ENCODE results near the gene COL27A1. TPM values are rescaled to one million over a fixed set of nuclear protein-coding genes. Genes with fewer than 3 reads are reported as not detected.

COL27A1 gene
- total and polyA plus RNA-seq, 2 experiments from 2014 or later, result 10.5 to 18.0 TPM

- Mint-ChIP-seq H3K4me1 (peaks cover 6% of the 10 kb centered on the region), H3K4me3 (no peak overlapping the region), H3K9me3 (0 out of 3 replicates have a peak, but pooled peaks cover 6% of the 10 kb centered on the region), H3K27me3 (ENCODE audit: insufficient read depth, low read depth, poor library complexity) (peaks cover 14% of the 10 kb centered on the region), H3K36me3 (ENCODE audit: low read depth) (peaks cover 67% of the 10 kb centered on the region), H3K27ac (no peak overlapping the region)
- DNase-seq (ENCODE audit: low spot score) (no peak), ATAC-seq (no peak)
- Histone ChIP-seq H3K4me2 (no peak overlapping the region), H2AFZ (no peak overlapping the region), H3K4me1 (ENCODE audit: insufficient read depth) (no peaks in the 10 kb centered on the region), H4K20me1 (replicated peaks; ENCODE audit: insufficient read depth) (no peaks in the 10 kb centered on the region), H3K4me3 (no peak overlapping the region), H3K9me2 (ENCODE audit: insufficient read depth) (no peaks in the 10 kb centered on the region), H3K27ac (ENCODE audit: low read depth) (no peak overlapping the region), H3K79me2 (replicated peaks; ENCODE audit: insufficient read depth) (no peaks in the 10 kb centered on the region), H3K27me3 (ENCODE audit: insufficient read depth) (no peaks in the 10 kb centered on the region), H3K36me3 (ENCODE audit: insufficient read depth) (no peaks in the 10 kb centered on the region), H3F3A (replicated peaks; ENCODE audit: low read depth) (0 out of 2 replicates have a peak, but pooled peaks cover 4% of the 10 kb centered on the region)
- no peak for TF ChIP-seq REST (IDR thresholded peaks at IDR 0.05; ENCODE audit: unreplicated experiment)
Observed at GRCh38 chr9:114336699-114337395, 181.5 kb downstream of the COL27A1 start.

GRCh38 chr9:114338187-114338586, 182.8 kb downstream of the COL27A1 start:
- Histone ChIP-seq H3K27me3 (ENCODE audit: insufficient read depth) (no peaks in the 10 kb centered on the region), H3K4me3 (no peak overlapping the region), H3K4me1 (ENCODE audit: insufficient read depth) (no peaks in the 10 kb centered on the region), H3K27ac (ENCODE audit: low read depth) (no peak overlapping the region), H2AFZ (no peak overlapping the region), H3K4me2 (no peak overlapping the region), H3K9me2 (ENCODE audit: insufficient read depth) (no peaks in the 10 kb centered on the region), H3K79me2 (replicated peaks; ENCODE audit: insufficient read depth) (no peaks in the 10 kb centered on the region), H3F3A (replicated peaks; ENCODE audit: low read depth) (0 out of 2 replicates have a peak, but pooled peaks cover 4% of the 10 kb centered on the region), H4K20me1 (replicated peaks; ENCODE audit: insufficient read depth) (no peaks in the 10 kb centered on the region; the same call in 1 of the 2 replicates), H3K36me3 (ENCODE audit: insufficient read depth) (no peaks in the 10 kb centered on the region)
- peaks cover 11% of the 10 kb centered on the region for H3K27me3 Mint-ChIP-seq (ENCODE audit: insufficient read depth, low read depth, poor library complexity)
- H3K36me3 Mint-ChIP-seq (ENCODE audit: low read depth), result peaks cover 77% of the 10 kb centered on the region
- no peak for DNase-seq (ENCODE audit: low spot score)
- no peaks in the 10 kb centered on the region; the same call in 2 of the 3 replicates for H3K4me1 Mint-ChIP-seq
- H3K4me3 Mint-ChIP-seq, result no peak overlapping the region
- ATAC-seq, result no peak
- 0 out of 3 replicates have a peak, but pooled peaks cover 6% of the 10 kb centered on the region for H3K9me3 Mint-ChIP-seq
- TF ChIP-seq POLR2AphosphoS5 (IDR thresholded peaks at IDR 0.05; ENCODE audit: low read depth) (no peak), ZNF114 (CRISPR knock-in tag; IDR thresholded peaks at IDR 0.05) (no peak), JUNB (IDR thresholded peaks at IDR 0.05; ENCODE audit: unreplicated experiment) (no peak)
- no peak overlapping the region for H3K27ac Mint-ChIP-seq

All from GM23338 (cell line).